ENCODE measurements around the gene ANKRD13C.

DNA sequence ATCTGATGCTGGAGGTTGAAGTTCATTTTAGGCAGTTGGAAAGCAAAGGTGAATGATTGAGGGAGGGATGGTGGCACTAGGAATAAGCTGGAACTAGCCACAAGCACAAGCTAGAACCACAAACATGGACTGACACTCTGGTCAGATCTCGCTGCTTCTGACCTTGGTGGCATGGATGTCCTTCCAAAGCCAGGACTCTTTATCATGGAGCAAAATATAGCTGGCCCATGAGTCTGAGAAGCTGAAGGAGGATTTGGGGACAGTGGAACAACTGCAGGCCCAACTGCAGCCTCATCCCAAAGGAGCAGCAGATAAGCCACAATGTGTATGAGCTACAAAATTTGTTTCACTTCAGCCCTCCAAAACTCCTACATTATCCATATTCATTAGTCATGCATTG, 97.9 kb downstream of the ANKRD13C start:
- TF ChIP-seq, protein P1, sequence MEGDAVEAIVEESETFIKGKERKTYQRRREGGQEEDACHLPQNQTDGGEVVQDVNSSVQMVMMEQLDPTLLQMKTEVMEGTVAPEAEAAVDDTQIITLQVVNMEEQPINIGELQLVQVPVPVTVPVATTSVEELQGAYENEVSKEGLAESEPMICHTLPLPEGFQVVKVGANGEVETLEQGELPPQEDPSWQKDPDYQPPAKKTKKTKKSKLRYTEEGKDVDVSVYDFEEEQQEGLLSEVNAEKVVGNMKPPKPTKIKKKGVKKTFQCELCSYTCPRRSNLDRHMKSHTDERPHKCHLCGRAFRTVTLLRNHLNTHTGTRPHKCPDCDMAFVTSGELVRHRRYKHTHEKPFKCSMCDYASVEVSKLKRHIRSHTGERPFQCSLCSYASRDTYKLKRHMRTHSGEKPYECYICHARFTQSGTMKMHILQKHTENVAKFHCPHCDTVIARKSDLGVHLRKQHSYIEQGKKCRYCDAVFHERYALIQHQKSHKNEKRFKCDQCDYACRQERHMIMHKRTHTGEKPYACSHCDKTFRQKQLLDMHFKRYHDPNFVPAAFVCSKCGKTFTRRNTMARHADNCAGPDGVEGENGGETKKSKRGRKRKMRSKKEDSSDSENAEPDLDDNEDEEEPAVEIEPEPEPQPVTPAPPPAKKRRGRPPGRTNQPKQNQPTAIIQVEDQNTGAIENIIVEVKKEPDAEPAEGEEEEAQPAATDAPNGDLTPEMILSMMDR (IDR thresholded peaks at IDR 0.05; ENCODE audit: low read length), result no peak
- TF ChIP-seq EZH2phosphoT487 (IDR thresholded peaks at IDR 0.05; ENCODE audit: low read length), result no peak

Measured in MM.1S (cell line).